GM21423 (cell line): ENCODE results near the gene APOL1.
"Not testable (repeated sequence)": the region's sequence is repeated elsewhere in the genome, so short reads cannot be mapped to it uniquely, and the experiment has no call there.

Source experiments
- ATAC-seq: cut with Tn5 transposase; IDR thresholded peaks from one replicate; pipeline ENCODE4 v1.9.1; 2021; ENCODE audit warnings: mild to moderate bottlenecking, moderate library complexity; ENCODE audit not compliant: unreplicated experiment

Gene APOL1

DNA sequence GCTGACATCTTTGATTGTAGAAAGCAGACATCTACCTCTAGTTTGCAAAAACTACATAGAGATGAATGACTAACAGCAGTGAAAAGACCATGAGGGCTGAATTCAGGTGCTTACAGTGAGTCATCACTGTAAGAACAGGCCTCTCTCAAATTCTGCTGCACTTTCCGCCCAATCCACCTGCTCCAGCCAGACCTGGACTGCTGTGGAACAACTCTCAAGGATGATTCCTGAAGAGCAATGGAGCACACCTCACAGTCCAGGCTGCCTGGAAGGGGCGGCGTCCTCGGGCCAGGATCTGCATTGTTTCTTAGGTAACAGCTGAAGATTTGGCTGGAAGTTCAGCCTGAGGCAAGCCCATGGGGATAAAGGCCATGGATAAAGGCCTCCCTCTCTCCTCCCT is 28.7 kb upstream of the APOL1 start:
- ATAC-seq, result no peak

DNA sequence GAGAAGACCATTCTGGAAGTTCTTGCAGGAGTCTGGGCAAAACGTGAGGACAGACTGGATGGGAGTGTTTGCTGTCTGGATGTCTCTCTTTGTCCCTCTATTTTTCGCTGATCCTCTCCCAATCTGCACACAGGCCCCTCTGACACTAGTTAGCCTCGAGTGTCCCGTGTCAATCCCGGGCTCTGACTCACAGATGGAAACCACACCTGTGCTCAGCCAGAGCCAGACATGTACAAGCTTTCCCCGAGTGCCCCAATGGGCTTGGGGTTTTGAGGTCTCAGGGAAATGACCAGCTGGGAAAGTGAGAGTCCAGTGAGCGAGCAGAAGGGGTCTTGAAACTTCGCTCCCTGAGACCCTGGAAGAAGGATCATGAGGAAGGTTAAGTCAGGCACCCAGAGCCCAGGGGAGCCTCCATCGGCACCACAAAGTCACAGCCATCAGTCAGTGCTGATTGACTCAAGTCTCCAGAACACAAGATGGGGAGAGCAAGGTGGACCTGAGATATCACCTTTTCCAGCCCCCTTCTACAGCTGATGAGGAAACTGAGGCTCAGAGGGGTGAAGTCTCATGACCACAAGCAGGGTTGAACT is 27.5 kb upstream of the APOL1 start:
- ATAC-seq, result no peak

DNA sequence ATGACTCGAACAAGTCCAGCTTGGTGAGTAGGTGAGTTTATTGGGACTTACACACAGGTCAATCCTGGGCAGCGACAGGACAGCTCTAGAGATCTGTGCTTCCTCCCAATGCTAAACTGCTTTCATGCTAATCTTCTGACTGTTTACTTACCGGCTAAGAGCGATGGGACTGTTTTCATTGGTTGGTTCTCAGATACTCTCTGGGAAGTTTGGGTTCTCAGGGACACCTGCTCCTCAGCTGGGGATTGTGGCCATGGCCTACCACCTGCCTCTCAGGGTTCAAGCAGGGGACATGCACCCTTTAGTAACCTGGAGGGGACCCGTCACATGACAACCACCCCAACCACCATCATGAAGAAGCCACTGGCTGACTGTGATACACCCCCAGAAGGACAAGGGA is 26.7 kb upstream of the APOL1 start:
- ATAC-seq, result no peak

- ATAC-seq, result no peak
Measured at GRCh38 chr22:36227396-36227795, 25.5 kb upstream of the APOL1 start.

GRCh38 chr22:36227806-36228205 is 25.1 kb upstream of the APOL1 start:
- no peak for ATAC-seq

GRCh38 chr22:36228369-36228768 is 24.6 kb upstream of the APOL1 start:
- ATAC-seq, result not testable (repeated sequence)

DNA sequence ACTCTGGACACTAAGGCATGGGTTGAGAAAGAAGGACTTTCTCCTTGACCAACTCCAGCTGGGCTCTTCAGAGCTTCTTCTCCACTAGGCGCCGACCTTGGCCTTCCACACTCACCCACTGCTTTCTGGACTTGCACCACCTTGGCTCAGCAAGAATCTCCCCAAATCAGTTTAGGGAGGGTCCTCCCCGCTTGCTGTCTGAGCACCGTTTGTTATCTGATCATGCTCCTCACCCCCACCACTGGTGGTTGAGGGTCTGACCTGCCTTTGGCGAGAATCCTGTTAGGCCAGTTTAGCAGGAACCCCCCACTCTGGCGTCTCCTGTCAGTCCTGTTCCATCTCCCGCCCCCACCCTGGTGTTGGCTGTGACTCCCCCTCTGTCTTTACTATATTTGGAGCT is 24.0 kb upstream of the APOL1 start:
- no peak for ATAC-seq

DNA sequence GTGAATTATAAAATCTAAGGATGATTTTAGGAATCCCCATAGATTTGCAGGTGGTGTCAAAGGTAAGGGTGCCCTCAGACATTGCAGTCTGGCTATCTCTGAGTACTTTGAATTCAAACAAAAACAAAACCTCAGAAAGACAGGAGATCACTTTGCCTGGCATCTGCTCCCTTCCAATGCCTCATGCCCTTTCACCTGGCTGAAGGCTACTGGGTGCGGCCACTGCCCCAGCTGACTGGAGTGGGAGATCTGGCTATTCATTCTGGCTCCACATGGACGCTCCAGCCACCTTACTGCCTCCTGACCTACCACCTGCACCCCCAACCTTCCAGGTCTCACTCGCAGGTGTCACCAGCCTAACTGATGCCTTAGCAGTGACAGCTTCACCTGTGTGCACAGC is 23.3 kb upstream of the APOL1 start:
- ATAC-seq, result not testable (repeated sequence)

DNA sequence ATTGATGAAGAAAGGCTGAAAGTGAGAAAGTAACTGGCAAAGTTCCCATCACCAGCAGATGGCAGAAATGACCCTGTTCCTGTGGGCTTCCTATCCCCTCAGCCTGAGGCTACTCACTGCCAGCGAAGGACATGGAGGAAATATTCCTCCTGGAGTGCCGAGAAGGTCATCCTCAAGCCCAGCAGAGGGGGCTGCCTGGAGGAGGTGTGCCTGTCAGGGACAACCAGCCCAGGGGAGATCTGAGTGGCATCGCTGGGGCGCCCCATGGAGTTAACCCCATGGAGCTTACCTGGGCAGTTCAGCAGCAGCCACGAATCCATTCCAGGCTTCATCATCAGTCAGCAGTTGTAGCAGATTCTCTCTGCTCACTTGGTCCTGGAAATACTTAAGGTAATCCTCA is 21.9 kb upstream of the APOL1 start:
- ATAC-seq, result not testable (repeated sequence)

GRCh38 chr22:36232715-36233401 is 20.1 kb upstream of the APOL1 start:
- no peak for ATAC-seq

GRCh38 chr22:36233796-36234195 is 19.1 kb upstream of the APOL1 start:
- ATAC-seq, result no peak

DNA sequence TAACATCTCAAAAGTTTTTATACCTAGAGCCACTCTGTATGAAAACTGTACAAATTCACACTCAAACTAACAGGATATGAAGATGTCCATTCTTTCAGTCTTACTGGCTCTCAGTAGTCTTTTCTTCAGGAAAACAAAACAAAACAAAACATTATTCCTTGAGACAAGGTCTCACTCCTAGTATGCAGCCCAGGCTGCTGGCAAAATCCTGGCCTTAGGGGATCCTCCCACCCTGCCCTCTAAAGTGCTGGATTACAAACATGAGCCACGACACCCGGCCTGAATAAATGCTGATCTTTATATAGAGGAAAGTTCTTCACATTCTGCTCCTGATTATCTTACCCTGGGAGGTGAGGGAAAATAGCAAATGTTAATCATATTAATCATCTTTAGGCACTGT is 18.7 kb upstream of the APOL1 start:
- no peak for ATAC-seq

DNA sequence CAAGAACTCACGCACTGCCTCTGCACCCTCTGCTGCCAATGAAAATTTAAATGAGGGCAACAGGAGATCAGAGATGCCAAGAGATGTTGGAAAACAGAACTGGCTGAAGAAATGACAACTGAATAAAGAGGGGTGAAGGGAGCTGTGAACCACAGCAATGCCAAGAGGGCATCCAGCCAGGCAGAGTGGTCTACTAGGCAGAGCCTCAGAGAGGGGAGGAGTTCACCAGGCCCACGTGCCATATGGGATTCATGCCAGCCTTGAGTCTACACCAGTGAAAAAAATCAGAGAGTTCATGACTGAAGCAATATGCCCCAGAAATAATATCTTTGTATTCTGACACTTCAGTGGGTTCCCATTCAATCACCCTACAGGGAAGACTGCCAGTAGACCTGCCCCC is 18.0 kb upstream of the APOL1 start:
- ATAC-seq, result no peak

GRCh38 chr22:36235585-36235984 is 17.3 kb upstream of the APOL1 start:
- ATAC-seq, result no peak

GRCh38 chr22:36236388-36237319 is 16.3 kb upstream of the APOL1 start:
- ATAC-seq, result no peak

GRCh38 chr22:36237462-36238372 is 15.2 kb upstream of the APOL1 start:
- no peak for ATAC-seq

- no peak for ATAC-seq
Measured at GRCh38 chr22:36238373-36239149, 14.4 kb upstream of the APOL1 start.

- no peak for ATAC-seq
Measured at GRCh38 chr22:36239150-36239400, 13.9 kb upstream of the APOL1 start.

DNA sequence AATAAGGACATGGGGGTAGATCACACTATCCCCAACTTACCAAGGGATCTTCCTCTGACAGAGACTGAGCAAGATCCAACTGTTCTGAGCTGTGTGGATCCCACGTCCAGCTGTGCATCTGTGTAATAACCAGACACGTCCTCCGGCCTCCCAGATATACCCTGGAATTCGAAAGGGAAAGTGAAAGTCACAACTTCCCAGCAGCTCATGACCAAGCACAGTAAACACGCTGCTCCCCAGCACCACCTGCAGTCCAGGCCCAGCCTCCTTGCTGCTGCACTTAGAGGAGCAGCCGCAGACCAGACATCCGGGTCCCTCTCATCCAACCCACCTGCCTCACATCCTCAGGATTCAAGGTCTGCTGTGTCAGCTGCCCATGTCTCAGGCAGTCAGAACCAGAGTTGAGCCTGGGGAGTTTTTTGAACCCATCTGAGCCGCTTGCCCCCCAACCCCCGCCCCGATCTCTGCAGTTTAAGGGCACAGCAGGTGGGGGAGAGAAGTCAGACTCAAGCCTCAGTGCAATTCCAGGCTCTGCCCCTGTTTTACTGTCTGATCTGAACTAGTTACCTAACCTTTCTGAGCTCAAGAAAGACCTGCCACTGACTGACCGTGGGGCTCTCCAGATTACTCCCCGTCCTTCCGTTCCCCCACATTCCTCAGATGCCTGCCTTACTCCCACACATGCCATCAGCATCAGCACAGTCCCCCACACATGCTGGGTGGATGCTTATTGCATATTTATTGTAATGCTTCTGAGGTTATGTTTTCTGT is 13.3 kb upstream of the APOL1 start, which contains the start of gene APOL2:
Gene APOL2, minus strand, starts transcription at position 127 of the 771 bp plus-strand sequence. CDS start 6,365 bp downstream, outside the sequence.
- peak; percentile 85 for ATAC-seq
